ENCODE results near the gene TBCCD1.

DNA sequence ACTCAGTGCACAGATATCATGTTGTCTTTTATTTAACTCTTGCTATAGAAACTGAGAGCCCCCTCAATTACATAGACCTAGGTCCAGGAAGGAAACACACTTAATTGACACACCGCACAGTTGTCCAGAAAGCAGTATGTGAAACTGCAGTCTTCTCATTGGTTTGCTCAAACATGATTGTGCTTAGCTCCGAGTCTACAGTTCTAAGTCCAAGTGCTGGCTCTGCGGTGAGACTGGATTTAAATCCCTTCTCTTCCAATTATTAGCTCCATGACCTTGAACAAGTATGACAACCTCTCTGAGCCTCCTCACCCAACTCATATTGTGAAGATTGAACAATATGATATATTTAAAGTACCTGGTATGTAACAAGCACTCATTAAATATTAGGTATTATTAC lies 26.7 kb upstream of the TBCCD1 start:
- no peak for TF ChIP-seq PKNOX1 (IDR thresholded peaks at IDR 0.05)
- no peak for TF ChIP-seq NFRKB (IDR thresholded peaks at IDR 0.05)
- no peak for TF ChIP-seq FOXA1 (IDR thresholded peaks at IDR 0.05)
- no peak for TF ChIP-seq FOXK2 (IDR thresholded peaks at IDR 0.05)
- TF ChIP-seq ZNF384 (IDR thresholded peaks at IDR 0.05) = no peak
- TF ChIP-seq SUZ12 (IDR thresholded peaks at IDR 0.05) = no peak
- TF ChIP-seq ARNT (IDR thresholded peaks at IDR 0.05) = no peak
- no peak for TF ChIP-seq FOXM1 (IDR thresholded peaks at IDR 0.05; ENCODE audit: borderline replicate concordance)
- TF ChIP-seq L3MBTL2 (conservative IDR thresholded peaks at IDR 0.05) = no peak
- no peak for TF ChIP-seq SP1 (IDR thresholded peaks at IDR 0.05)
- no peak for TF ChIP-seq TARDBP (IDR thresholded peaks at IDR 0.05)
- TF ChIP-seq BHLHE40 (IDR thresholded peaks at IDR 0.05; ENCODE audit: borderline replicate concordance) = no peak
- TF ChIP-seq HDGF (IDR thresholded peaks at IDR 0.05; ENCODE audit: borderline replicate concordance) = no peak

Data from HEK293T (cell line).